Amygdala (tissue), 56 donors: ENCODE results near the gene PCSK5.
A peak's percentile ranks its signal among the peaks of the same experiment; 100 is the strongest.

ENCODE experiments used
- DNase-seq, 56 donors: peaks; one replicate each; lab custom pipeline; 2025; lab: John Stamatoyannopoulos, UW

PCSK5 gene

GRCh38 chr9:76176171-76176570 is 285.7 kb downstream of the PCSK5 start:
- DNase-seq = no peak

- no peak for DNase-seq
Measured at GRCh38 chr9:76177931-76178330, 287.5 kb downstream of the PCSK5 start.

- DNase-seq = no peak
Measured at GRCh38 chr9:76180541-76180940, 290.1 kb downstream of the PCSK5 start.

GRCh38 chr9:76181020-76181641 is 290.7 kb downstream of the PCSK5 start:
- DNase-seq = no peak

GRCh38 chr9:76181781-76182180 is 291.3 kb downstream of the PCSK5 start:
- DNase-seq = no peak

GRCh38 chr9:76185432-76185831 is 295.0 kb downstream of the PCSK5 start:
- DNase-seq = no peak

GRCh38 chr9:76188286-76188685 is 297.8 kb downstream of the PCSK5 start:
- DNase-seq = no peak

- no peak for DNase-seq
Measured at GRCh38 chr9:76188905-76189304, 298.4 kb downstream of the PCSK5 start.

- DNase-seq = no peak
Measured at GRCh38 chr9:76191493-76191892, 301.0 kb downstream of the PCSK5 start.

- peak in 1 of 56 donors; percentile 3 for DNase-seq
Measured at GRCh38 chr9:76192013-76192412, 301.5 kb downstream of the PCSK5 start.

GRCh38 chr9:76194896-76195295 is 304.4 kb downstream of the PCSK5 start:
- no peak for DNase-seq

GRCh38 chr9:76198336-76198735 is 307.9 kb downstream of the PCSK5 start:
- DNase-seq = no peak

- DNase-seq = no peak
Measured at GRCh38 chr9:76200315-76200714, 309.8 kb downstream of the PCSK5 start.

- no peak for DNase-seq
Measured at GRCh38 chr9:76200745-76201144, 310.3 kb downstream of the PCSK5 start.

- DNase-seq = no peak
Measured at GRCh38 chr9:76203373-76203772, 312.9 kb downstream of the PCSK5 start.

- no peak for DNase-seq
Measured at GRCh38 chr9:76206821-76207220, 316.3 kb downstream of the PCSK5 start.

GRCh38 chr9:76213751-76214150 is 323.3 kb downstream of the PCSK5 start:
- no peak for DNase-seq

GRCh38 chr9:76215066-76215465 is 324.6 kb downstream of the PCSK5 start:
- no peak for DNase-seq

GRCh38 chr9:76216161-76216649 is 325.7 kb downstream of the PCSK5 start:
- no peak for DNase-seq

GRCh38 chr9:76218117-76218885 is 327.8 kb downstream of the PCSK5 start:
- no peak for DNase-seq

- no peak for DNase-seq
Measured at GRCh38 chr9:76218886-76219445, 328.5 kb downstream of the PCSK5 start.
